Uterus (tissue), 4 donors: Measurements from ENCODE around the gene DLG1. TPM values are rescaled to one million over a fixed set of nuclear protein-coding genes. Genes with fewer than 3 reads are reported as not detected.

Source experiments
- DNase-seq, 2 donors: peaks; one replicate each; pipeline ENCODE4 v3.0.0-alpha.2; 2019 to 2020
- H3K27ac ChIP-seq, 2 donors: fragments of 200-600 bp; sonication (generic); 1 replicate in 1 of 2; 2 replicates in 1 of 2; pipeline ENCODE4 v1.5.1; 2016 to 2018
- H3K27me3 ChIP-seq, 2 donors: fragments of 200-600 bp; sonication (generic); one replicate each; pipeline ENCODE4 v1.5.1; 2018 to 2019; ENCODE audit warnings: control low read depth in 1 of 2
- H3K36me3 ChIP-seq, 2 donors: fragments of 200-600 bp; sonication (generic); one replicate each; pipeline ENCODE4 v1.5.1; 2019; ENCODE audit warnings: control low read depth in 1 of 2
- H3K4me1 ChIP-seq, 2 donors: fragments of 200-600 bp; sonication (generic); one replicate each; pipeline ENCODE4 v1.5.1; 2018 to 2019; ENCODE audit warnings: control low read depth in 1 of 2
- H3K4me3 ChIP-seq, 2 donors: fragments of 200-600 bp; sonication (generic); 1 replicate in 1 of 2; 2 replicates in 1 of 2; pipeline ENCODE4 v1.5.1; 2018 to 2019; ENCODE audit warnings: mild to moderate bottlenecking in 1 of 2
- H3K9me3 ChIP-seq, 2 donors: fragments of 200-600 bp; sonication (generic); one replicate each; pipeline ENCODE4 v1.5.1; 2019; ENCODE audit warnings: control low read depth in 1 of 2
- CTCF ChIP-seq, 4 experiments: fragments of 200-600 bp in 2 of 4; fragments of 450-650 bp in 2 of 4; sonication (generic) in 2 of 4; IDR thresholded peaks; one replicate each; pipeline ENCODE4 v1.5.1; 2016 to 2019; ENCODE audit warnings: antibody characterized with exemption in 4 of 4, mild to moderate bottlenecking in 2 of 4, moderate library complexity in 1 of 4
- POLR2A ChIP-seq, 2 donors: fragments of 450-650 bp; IDR thresholded peaks; one replicate each; pipeline ENCODE4 v1.6.1; 2016; ENCODE audit warnings: antibody characterized with exemption in 2 of 2, mild to moderate bottlenecking in 1 of 2, moderate library complexity in 1 of 2
- intact Hi-C: fragments of 100-400 bp; cut with DNase I; formaldehyde crosslinking; loops from one replicate; pipeline ENCODE4 v1.15.1; 2023; ENCODE audit warnings: low total_unique reads
- total RNA-seq, 4 donors: library from RNA; depleted of rRNA in 3 of 4; stranded (reverse); fragments of >200 nt in 3 of 4; gene quantifications; one replicate each; pipeline versions ENCODE4 v1.1.0 to v1.2.4, GENCODE V29; 2014 to 2023
- donor health status: DM: yes; HTN: yes; CAD: no.

DLG1 gene
- total RNA-seq, 4 donors from 2014 or later, result 24.1 to 139 (median 82.9) TPM

- no peaks in the 10 kb centered on the region for H3K27me3 ChIP-seq
- no peaks in the 10 kb centered on the region for H3K4me1 ChIP-seq
- H3K36me3 ChIP-seq, result no peaks in the 10 kb centered on the region
- H3K9me3 ChIP-seq, result no peaks in the 10 kb centered on the region
- H3K4me3 ChIP-seq, result no peak overlapping the region
- intact Hi-C loops, result no loop called here
- no peak for DNase-seq
- no peak overlapping the region for H3K27ac ChIP-seq
- TF ChIP-seq POLR2A (IDR thresholded peaks at IDR 0.05) (no peak), CTCF (IDR thresholded peaks at IDR 0.05) (no peak)
These were observed 204.5 kb downstream of the DLG1 start for GRCh38 chr3:197093871-197094270.

GRCh38 chr3:197088370-197088769 is 210.0 kb downstream of the DLG1 start:
- intact Hi-C loops, result no loop called here
- TF ChIP-seq CTCF (IDR thresholded peaks at IDR 0.05), result no peak
- no peak for TF ChIP-seq POLR2A (IDR thresholded peaks at IDR 0.05)
- no peaks in the 10 kb centered on the region for H3K4me1 ChIP-seq
- H3K9me3 ChIP-seq, result no peaks in the 10 kb centered on the region
- H3K4me3 ChIP-seq, result no peak overlapping the region
- H3K36me3 ChIP-seq, result no peaks in the 10 kb centered on the region
- H3K27me3 ChIP-seq, result no peaks in the 10 kb centered on the region
- no peak overlapping the region for H3K27ac ChIP-seq
- no peak for DNase-seq

GRCh38 chr3:197085137-197085536 is 213.3 kb downstream of the DLG1 start:
- Histone ChIP-seq H3K4me1 (no peaks in the 10 kb centered on the region), H3K27ac (no peak overlapping the region), H3K27me3 (no peaks in the 10 kb centered on the region), H3K9me3 (no peaks in the 10 kb centered on the region), H3K36me3 (no peaks in the 10 kb centered on the region), H3K4me3 (no peak overlapping the region)
- intact Hi-C loops, result no loop called here
- TF ChIP-seq CTCF (IDR thresholded peaks at IDR 0.05) (no peak), POLR2A (IDR thresholded peaks at IDR 0.05) (no peak)
- DNase-seq, result no peak

- DNase-seq, result peak in 1 of 2 donors; percentile 18
- Histone ChIP-seq H3K36me3 (no peaks in the 10 kb centered on the region), H3K9me3 (no peaks in the 10 kb centered on the region), H3K27ac (no peak overlapping the region), H3K4me3 (no peak overlapping the region), H3K27me3 (no peaks in the 10 kb centered on the region), H3K4me1 (no peaks in the 10 kb centered on the region)
- TF ChIP-seq POLR2A (IDR thresholded peaks at IDR 0.05) (no peak), CTCF (IDR thresholded peaks at IDR 0.05) (no peak)
- intact Hi-C loops, result no loop called here
These were observed 214.9 kb downstream of the DLG1 start for GRCh38 chr3:197083486-197083885.

GRCh38 chr3:197082871-197083270 is 215.5 kb downstream of the DLG1 start:
- intact Hi-C loops, result no loop called here
- no peaks in the 10 kb centered on the region for H3K9me3 ChIP-seq
- no peaks in the 10 kb centered on the region for H3K27me3 ChIP-seq
- no peaks in the 10 kb centered on the region for H3K36me3 ChIP-seq
- no peaks in the 10 kb centered on the region for H3K4me1 ChIP-seq
- TF ChIP-seq CTCF (IDR thresholded peaks at IDR 0.05), result no peak
- no peak for TF ChIP-seq POLR2A (IDR thresholded peaks at IDR 0.05)
- H3K27ac ChIP-seq, result no peak overlapping the region
- no peak for DNase-seq
- no peak overlapping the region for H3K4me3 ChIP-seq
